ENCODE measurements around the gene FOXP4.
A peak's percentile ranks its signal among the peaks of the same experiment; 100 is the strongest.

Gene FOXP4, protein sequence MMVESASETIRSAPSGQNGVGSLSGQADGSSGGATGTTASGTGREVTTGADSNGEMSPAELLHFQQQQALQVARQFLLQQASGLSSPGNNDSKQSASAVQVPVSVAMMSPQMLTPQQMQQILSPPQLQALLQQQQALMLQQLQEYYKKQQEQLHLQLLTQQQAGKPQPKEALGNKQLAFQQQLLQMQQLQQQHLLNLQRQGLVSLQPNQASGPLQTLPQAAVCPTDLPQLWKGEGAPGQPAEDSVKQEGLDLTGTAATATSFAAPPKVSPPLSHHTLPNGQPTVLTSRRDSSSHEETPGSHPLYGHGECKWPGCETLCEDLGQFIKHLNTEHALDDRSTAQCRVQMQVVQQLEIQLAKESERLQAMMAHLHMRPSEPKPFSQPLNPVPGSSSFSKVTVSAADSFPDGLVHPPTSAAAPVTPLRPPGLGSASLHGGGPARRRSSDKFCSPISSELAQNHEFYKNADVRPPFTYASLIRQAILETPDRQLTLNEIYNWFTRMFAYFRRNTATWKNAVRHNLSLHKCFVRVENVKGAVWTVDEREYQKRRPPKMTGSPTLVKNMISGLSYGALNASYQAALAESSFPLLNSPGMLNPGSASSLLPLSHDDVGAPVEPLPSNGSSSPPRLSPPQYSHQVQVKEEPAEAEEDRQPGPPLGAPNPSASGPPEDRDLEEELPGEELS

DNA sequence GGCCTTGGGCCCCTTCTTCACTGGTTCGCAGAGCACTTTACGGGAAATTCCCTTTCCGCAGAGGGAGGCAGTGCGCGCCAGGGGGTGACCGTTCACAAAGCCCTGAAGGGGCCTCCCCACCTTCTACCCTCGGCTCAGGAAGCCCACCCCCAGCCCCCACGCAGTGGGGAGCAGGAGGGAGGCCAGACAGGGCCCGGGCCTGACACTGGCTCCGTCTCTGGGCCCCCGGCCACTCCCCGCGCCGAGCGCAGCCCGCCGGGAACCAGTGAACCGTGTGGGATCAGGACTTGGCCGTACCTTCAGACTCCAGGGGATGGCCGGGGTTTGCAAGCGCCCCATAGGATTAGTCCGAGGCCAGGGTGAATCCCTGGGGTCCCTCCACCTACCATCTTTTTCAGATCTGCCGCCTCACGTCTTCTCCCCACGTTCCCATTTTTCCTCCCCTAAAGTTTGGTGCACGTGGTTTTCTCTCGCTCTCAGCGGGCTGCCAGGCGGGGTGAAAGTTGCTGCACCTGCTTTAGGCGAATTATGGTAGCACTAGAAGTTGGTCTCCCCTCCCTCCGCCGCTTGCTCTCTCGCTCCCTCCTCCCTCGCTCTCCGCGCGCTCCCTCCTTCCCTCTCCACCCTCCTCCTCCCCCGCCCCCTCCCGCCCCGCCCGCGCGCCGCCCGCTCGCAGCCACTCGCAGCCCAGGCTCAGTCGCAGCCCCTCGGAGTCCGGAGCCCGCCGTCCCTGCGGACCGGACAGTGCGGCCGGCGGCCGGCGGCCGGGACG lies at the start of gene FOXP4:
FOXP4 (plus strand) TSS at position 679 of the 772 bp plus-strand sequence. CDS start 19,380 bp downstream, outside the sequence.
- DNase-seq: peak; percentile 86

DNA sequence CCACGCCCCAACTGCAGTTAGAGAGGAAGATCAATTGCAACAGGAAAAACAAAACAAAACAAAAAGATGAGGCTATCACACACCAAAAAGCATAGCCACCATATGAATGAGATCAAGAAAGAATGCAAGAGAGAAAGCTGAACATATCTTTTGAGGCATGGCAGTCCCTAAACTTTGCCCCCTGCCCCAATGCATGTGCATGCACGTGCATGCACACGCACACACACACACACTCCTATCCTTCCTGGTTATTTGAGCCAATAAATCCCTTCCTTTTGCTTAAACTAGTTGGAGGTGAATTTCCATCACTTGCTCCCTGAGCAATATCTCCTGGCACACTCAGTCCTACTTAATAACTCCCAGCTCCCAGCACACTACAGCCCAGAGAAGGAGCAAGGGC lies 48.6 kb upstream of the FOXP4 start:
- no peak for DNase-seq

DNA sequence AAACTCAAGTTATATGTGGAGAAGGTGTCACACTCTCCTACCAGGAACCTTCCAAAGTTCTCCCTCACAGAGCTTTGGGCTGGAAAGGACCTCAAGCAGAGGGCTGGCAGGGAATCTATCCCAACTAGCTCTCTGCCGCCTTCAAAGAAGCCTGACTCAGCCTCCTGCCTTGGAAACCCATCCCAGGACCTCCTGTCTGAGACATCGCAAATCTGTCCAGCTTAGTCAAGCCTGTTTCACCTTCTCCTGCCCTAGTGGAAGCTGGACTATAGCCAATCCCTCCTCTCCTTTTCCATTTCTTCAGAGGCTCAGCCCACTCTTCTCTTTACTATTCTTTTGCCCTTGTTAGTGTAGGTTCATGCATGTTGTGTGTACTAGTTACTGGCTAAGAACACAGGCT lies 48.2 kb upstream of the FOXP4 start:
- no peak for DNase-seq

DNA sequence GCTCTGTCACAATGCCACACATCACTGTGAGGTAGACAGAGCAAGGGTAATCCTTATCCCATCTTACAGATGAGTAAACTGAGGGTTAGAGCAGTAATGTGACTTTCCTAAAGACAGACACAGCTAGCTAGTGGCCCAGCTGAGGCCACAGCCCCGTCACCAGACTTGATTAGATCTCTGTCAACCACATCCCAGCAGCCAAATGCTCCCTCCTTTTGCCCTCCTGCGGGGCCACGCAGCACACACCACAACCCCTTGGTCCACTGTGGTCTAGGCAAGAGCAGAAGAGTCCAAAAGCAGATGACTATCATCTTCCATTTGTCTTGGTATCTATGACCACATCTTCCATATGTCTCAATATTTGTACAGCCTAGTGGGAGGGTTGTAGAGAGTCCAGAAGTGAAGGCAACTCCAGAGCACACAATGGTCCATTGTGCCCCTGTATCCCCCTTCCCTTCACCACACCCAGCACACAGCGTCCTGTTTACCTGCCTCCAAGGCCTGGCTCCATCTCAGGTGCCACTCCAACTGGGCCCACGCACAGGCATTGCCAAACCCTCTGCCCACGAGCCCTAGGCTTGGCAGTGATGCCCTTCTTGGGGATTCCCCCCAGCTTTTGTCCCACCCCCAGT lies 47.1 kb upstream of the FOXP4 start:
- DNase-seq: no peak

DNA sequence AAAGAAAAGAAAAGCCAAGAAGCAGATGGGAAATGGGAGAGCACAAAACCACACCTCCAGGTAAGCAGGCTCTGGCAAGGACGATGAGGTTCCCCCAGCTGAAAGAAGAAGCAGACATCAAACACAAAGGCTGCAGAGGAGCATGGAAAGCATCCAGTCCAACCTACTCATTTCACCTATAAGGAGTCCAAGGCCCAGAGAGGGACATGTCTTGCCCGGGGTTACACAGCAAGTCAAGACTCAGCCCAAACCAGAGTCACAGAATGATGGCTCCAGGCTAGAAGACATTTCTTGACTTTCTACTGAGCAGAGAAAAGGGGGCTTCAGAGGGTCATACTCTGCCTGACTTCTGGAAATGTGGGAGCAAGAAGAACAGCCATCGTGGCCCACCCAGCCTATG lies 45.6 kb upstream of the FOXP4 start:
- no peak for DNase-seq

DNA sequence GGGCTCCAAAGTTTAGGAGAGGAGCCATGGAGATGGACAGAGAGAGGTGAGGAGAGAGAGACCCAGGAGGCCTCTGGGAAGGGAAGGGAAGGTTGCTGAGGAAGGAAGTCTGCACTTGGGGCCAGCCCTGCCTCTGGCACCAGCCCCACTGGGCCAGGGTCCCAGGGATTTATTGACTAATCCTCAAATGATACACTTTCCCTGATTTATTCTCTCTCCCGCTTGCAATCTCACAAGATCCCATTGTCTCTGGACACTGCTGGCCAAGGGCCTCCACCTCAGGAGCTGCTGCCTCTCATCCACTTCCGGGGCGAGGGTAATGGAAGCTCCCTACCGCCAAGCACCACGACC lies 43.6 kb upstream of the FOXP4 start:
- no peak for DNase-seq

DNA sequence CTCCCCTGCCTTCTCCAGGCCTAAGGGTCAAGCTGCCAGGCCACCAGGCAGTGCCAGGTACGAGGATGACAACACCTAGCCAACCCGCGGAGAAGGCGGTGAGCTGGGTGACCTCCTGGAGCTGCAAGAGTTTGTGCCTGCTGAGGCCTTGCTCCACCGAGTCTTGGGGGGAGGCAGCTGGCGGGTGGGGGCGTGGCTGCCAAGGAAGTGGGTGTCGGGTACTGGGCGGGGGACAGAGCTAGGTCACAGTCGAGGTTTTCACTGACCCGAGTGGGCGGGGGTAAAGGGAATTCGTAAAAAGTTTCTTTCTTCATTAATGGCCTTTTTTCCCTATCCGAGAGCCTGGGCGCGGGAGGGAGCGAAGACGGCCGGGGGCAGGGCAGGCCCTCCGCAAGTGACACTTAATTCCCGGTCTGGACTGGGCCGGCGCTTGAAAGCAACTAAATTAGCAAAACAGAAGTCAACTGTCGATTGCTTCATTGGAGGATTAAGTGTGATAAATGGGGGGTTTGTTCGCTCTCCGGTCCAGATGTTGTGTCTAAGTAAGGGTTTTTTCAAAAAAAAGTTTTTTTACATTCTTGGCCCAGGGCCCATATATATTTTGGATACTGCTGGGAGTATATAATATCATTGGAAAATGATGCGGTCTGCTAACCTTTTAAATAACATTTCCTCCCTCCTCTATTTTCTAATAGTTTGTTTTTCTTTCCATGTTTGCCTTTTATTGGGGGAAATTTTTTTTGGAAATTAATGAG lies 43.1 kb upstream of the FOXP4 start:
- DNase-seq: no peak

DNA sequence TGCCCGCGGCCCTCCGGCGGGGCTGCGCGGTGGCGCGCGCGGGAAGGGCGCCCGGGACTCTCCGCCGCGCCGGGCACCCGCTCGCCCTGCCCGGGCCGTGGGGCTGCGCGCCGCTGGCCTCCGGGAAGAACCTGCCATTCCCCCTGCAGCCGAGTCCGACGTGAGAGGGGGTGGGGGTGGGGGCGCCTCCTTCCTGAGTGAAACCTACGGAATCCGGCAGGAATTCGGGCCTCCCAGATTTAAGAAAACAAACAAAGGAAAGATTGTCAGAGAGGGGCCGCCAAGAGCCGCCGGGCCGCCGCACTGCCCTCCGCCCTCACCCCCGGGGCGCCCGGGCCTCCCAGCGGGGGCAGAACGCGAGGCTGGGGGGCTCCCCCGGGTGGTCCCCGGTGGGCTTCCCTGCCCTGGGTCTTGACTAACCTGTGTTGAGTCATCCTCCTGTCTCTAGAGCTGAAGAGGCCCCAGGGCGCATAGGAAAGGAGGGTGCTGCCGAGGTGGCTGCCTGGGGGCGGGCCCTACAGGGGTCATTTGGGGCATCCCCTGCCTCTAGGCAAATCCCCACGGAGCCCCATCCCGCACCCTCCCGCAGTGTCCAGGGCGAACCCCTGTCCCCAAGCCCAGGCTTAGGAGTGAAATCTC lies 42.2 kb upstream of the FOXP4 start:
- peak; percentile 46 for DNase-seq

DNA sequence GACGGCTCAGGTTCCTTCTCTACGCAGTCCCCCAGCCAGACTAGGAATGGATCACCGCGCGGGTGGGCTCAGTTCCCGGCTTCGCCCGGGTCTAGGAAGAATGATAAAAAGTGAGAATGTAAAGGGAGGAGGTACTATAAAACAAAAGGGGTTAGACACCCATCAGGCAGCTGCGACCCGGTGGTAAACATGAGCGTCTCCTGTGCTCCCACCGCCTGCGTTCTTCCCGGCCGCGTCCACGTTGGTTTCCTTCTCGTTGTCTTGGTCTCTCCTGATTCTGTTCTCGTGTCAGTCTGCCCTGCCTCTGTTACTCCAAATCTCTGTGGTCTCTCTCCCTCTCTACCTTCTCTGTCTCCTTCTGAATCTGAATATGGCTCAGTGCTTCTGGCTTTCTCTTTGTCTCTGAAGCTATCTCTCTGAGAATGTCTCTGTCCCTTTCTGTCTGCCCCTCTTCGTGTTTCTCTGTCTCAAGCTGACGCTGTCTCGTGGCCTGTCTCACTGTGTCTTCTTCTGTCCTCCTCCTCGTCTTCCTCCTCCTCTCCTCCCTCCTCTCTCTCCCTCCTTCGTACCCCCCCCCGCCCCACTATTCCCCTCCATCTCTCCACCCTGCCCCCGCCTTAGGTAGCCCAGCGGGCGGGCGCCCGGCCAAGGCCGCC lies 41.6 kb upstream of the FOXP4 start:
- DNase-seq: no peak

DNA sequence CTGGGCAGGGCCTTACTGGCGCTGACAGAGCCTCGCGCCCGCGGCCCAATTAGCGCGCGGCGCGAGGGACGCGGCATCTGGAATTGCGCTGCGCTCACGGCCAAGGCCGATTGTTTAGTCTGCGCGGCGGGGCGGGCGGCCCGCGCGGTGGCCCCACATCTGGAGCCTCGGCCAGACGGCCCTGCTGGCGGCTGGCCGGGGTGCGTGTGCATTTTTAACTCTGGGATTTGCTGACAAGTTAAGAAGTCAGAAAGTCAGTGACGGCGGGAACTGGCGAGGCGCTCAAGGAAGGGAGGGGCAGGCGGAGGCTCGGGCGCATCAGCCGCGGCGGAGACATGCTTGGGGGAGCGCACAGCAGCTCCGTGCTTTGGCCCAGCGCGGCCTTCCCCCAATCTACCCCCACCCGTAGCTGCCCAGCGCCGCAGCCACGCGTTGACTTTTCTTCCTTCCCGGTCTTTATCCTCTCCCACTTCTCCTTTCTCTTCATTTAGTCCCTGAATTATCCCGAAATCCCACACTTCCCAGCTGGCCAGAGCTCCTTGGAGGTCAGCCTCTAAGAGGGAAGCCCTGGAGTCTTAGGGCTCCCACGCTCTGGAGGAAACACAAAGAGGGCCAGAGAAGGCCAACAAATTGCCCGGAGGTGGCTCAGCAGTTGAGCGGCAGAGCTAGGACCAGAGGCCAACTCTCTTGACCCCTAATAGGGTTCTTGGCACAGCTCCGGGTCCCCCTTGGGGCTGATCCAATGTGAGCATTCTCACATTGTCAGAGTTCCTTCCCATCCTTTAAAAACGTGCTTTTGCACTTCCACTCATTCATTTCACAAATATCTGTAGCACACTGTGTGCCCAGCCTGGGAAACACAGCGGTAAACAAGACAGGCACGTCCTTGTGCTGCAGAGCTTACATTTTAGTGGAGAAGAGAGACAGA lies 40.8 kb upstream of the FOXP4 start:
- DNase-seq: peak; percentile 37

DNA sequence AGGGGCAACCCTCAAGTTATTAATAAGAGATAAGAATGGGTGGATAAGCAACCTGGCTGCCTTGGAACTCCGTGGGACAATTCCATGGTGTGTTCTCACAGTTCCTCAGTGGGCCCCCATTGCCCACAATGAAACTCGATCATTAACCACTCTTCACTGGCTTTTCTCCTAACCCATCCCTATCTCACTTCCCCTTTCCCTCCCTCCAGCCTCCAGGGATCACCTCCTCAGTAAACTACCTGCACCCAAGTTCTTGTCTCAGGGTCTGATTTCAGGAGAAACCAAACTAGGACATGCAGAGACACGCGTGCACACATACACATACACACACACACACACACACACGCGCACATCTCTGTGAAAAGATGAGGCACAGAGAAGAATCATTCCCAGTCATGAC lies 37.7 kb upstream of the FOXP4 start:
- DNase-seq: no peak

DNA sequence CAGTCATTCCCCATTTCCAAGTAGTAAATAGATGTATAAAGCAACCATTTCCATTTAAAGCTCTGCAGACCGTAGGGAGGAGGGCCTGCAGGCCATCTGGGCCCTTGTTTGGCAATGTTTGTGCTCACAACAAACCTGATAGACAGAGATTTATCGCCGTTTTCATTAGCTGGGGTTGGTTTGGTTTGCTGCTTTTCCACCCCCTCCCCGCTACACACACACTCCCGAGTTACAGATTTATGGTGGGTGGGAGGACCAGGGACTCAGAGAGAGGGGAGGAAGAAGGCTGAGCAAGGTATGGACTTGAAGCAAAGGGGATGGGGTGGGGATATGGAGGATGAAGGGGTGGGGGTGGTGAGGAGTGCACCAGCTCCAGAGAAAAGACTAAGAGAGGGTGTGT lies 36.6 kb upstream of the FOXP4 start:
- no peak for DNase-seq

DNA sequence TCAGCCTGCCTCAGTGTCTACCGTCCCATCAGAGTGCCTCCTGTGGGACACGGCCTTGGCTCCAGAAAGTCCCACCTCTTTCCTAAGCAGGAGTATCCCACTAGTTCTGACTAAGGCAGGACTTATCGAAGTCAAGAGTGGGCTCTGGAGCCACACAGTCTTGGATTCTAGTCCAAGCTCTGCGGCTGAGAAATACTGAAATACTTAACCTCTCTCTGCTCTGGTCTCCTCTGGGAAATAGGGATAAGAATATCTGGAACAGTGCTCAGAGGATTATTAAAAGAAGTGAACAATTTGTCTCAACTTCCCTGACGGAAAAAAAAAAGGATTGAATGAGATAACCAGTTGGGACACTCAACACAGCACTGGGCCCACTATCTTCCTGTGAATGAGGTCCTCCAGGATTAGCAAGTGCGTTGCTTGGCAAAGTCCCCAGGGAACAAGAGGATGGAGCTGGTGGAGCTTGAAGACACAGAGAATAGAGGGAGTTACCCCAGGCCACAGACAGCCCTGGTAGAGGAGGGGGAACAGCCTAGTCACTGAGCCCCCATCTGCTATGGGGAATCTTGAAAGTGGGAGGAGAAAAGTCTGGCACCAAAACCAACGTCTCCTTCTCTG lies 34.6 kb upstream of the FOXP4 start:
- DNase-seq: no peak

DNA sequence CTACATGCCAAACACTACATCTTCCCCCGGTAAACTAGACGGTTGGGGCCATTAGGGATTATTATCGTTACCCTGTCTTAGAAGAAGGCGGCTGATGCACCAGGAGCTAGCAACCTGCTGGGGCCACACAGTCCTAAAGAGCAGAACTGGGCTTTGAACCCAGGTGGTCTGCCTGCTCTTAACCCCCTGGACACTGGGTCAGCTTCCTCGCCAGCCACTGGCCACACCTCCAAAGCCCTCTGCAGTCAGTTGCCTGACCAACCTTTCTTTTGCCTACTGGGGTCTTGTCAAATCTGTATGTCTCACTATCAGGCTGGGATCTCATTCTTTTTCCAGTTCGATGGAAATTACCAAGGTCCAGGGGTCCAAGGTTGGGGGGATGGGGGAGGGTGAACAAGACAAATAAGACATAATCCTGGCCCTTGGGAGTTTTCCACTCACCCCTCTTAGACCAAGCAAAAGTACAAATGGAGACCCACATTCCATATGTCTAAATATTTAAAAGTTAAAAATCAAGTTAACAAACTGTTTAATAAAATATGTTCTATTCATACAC lies 34.0 kb upstream of the FOXP4 start:
- DNase-seq: no peak

DNA sequence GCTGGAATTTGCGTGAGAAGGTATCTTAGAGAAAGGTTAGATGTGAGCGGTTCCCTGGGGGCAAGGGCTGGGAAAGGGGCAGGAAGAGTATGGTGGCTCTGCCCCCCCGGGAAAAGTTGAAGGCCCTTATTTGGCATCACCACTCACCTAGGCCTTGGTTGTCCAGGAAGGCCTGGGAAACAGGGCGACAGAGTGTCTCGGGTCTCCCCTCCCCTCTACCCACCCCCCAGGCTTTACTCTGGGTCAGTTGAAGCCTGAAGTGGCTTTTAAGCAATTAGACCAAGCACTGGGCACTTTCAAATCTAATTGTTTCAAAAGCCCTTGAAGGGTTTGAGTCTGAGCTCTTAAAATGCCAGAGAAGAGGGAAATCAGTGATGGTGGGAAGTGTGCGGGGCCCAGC lies 30.2 kb upstream of the FOXP4 start:
- DNase-seq: no peak

DNA sequence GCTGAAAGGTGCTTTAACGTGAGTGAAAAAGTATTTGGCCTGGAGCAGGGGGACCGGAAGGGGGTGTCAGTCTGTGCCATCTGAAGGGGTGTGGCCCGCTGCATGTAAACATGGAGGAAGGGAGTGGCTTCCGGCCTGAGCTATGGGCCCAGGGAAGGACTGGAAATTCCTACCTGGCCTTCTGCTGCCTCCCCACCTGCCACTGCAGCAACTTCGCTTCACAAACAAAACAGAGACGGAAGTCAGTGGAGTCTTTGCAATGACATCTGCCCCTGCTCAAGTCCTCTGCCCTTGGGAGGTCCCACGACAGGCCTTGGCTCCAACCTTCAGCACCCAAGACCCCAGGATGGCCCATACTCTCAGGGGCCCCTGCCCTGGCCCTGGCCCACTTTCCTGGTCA lies 28.1 kb upstream of the FOXP4 start:
- no peak for DNase-seq

DNA sequence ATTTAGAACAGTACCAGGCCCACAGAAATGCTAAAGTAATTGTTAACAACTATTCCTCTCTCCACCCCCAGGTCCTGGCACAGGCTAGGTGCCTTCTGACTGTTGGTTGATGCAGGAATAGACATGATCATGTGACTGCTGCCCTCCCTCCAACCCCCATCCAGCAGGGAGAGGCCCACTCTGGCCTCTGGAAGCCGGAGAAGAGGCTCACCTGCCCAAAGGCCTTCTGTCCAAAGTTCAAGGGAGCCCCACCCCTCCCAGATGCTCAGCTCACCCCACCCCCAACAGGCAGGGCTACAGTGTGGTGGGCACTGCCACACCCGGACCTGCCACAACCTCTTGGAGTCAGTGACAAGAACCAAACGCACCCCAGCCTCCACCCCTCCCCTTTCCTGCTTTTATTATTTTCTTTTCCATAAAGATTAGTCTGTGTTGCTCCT lies 26.9 kb upstream of the FOXP4 start:
- DNase-seq: no peak

DNA sequence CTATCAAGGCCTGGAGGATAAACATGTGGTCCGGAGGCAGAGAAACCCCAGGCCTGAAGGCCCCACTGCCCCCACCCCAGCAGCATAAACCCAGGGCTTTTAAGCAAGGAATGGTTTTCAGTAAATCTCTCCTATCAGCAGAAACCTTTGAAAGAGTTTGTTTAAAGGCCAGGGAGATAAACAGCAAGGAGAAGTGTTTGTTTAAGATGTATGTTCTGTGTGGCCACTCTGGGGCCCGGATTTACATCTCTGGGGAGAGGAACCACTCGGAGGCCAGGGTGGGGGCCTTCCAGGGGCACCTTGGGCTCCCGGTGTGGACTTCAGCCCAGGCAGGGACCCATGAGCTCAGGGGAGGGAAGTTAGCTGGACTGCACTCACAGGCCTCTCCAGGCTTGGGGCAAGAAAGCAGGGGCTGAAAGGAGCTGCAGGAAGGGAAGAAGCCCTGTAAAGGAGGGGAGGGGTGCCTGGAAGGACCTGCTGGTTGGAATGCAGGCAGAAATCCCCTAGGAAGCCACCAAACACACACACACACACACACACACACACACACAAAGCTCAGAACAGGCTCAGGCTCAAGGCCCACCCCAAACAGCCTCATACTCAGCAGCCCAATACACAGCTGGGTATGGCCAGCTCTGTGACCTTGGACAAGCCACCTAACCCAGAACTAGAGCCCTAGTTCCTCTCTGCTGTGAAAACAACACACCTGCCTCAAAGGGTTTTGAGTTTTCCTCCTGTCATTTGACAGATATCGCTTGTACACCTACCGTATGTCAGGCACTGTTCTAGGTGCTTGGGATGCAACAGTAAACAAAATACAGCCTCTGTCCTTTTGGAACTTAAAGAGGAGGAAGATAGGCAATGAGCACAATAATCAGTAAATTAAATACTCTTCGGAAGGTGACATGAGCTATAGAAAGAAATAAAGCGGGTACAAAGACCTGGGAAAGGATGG lies 26.2 kb upstream of the FOXP4 start:
- DNase-seq: no peak

Measured in stimulated activated CD8-positive, alpha-beta memory T cell treated with anti-CD3 and anti-CD28 coated beads, Interleukin-4, amount 100 ng/mL, for 48 hours (primary cell).